H9 (cell line): Measurements from ENCODE around the gene HEYL. TPM values are rescaled to one million over a fixed set of nuclear protein-coding genes. Genes with fewer than 3 reads are reported as not detected.

Experiments
- DNase-seq: peaks from one replicate; pipeline ENCODE4 v3.0.0-alpha.2; 2017
- H2AFZ ChIP-seq: one replicate; pipeline ENCODE4 v1.6.1; 2013; ENCODE audit warnings: mild to moderate bottlenecking, low read length, control low read depth, moderate library complexity
- H2AK5ac ChIP-seq: 2 replicates; pipeline ENCODE4 v1.6.1; 2013; ENCODE audit warnings: low read length, control low read depth, mixed read lengths; ENCODE audit not compliant: insufficient read length
- H2BK120ac ChIP-seq: one replicate; pipeline ENCODE4 v1.6.1; 2013; ENCODE audit warnings: low read depth, mild to moderate bottlenecking, low read length, control low read depth, inconsistent platforms; ENCODE audit not compliant: poor library complexity, severe bottlenecking
- H2BK12ac ChIP-seq: 2 replicates; pipeline ENCODE4 v1.6.1; 2013; ENCODE audit warnings: low read length, control low read depth, mixed read lengths, low read depth; ENCODE audit not compliant: insufficient read length
- H2BK15ac ChIP-seq: 2 replicates; pipeline ENCODE4 v1.6.1; 2013; ENCODE audit warnings: low read depth, low read length, control low read depth
- H2BK20ac ChIP-seq: one replicate; pipeline ENCODE4 v1.6.1; 2013; ENCODE audit warnings: low read depth, mild to moderate bottlenecking, low read length, control low read depth, inconsistent platforms; ENCODE audit not compliant: poor library complexity, severe bottlenecking
- H2BK5ac ChIP-seq: 2 replicates; pipeline ENCODE4 v1.6.1; 2013; ENCODE audit warnings: low read length, control low read depth, mixed read lengths; ENCODE audit not compliant: insufficient read length
- H3K14ac ChIP-seq: 2 replicates; pipeline ENCODE4 v1.6.1; 2013; ENCODE audit warnings: low read length, control low read depth; ENCODE audit not compliant: insufficient read depth
- H3K18ac ChIP-seq: 2 replicates; pipeline ENCODE4 v1.6.1; 2013; ENCODE audit warnings: low read depth, mild to moderate bottlenecking, mixed read lengths, low read length, control low read depth; ENCODE audit not compliant: insufficient read length
- H3K23ac ChIP-seq: 2 replicates; pipeline ENCODE4 v1.6.1; 2013; ENCODE audit warnings: low read length, control low read depth, mixed read lengths, low read depth; ENCODE audit not compliant: insufficient read length
- H3K23me2 ChIP-seq: 2 replicates; pipeline ENCODE4 v1.6.1; 2013; ENCODE audit warnings: low read depth, mild to moderate bottlenecking, mixed read lengths, low read length, control low read depth; ENCODE audit not compliant: insufficient read length, poor library complexity, severe bottlenecking
- H3K27ac ChIP-seq: 2 replicates; pipeline ENCODE4 v1.5.1; 2013; ENCODE audit warnings: low read length, control low read depth, mixed read lengths, low read depth; ENCODE audit not compliant: insufficient read length
- H3K27me3 ChIP-seq: 2 replicates; pipeline ENCODE4 v1.6.1; 2013; ENCODE audit warnings: low read length, control low read depth, inconsistent platforms; ENCODE audit not compliant: insufficient read depth
- H3K4ac ChIP-seq: 2 replicates; pipeline ENCODE4 v1.6.1; 2013; ENCODE audit warnings: low read depth, mild to moderate bottlenecking, control low read depth, inconsistent platforms, low read length, moderate library complexity
- H3K4me1 ChIP-seq: 2 replicates; pipeline ENCODE4 v1.6.1; 2013; ENCODE audit warnings: low read length, control low read depth, inconsistent platforms; ENCODE audit not compliant: insufficient read depth
- H3K4me2 ChIP-seq: 2 replicates; pipeline ENCODE4 v1.6.1; 2013; ENCODE audit warnings: low read length, control low read depth, mixed read lengths; ENCODE audit not compliant: insufficient read length, insufficient read depth
- H3K56ac ChIP-seq: 2 replicates; pipeline ENCODE4 v1.6.1; 2013; ENCODE audit warnings: low read depth, mild to moderate bottlenecking, mixed read lengths, low read length, control low read depth; ENCODE audit not compliant: insufficient read length
- H3K79me1 ChIP-seq: 2 replicates; pipeline ENCODE4 v1.6.1; 2013; ENCODE audit warnings: low read depth, mild to moderate bottlenecking, moderate library complexity, low read length, control low read depth, inconsistent platforms; ENCODE audit not compliant: insufficient read depth, poor library complexity, severe bottlenecking
- H3K79me2 ChIP-seq: 2 replicates; pipeline ENCODE4 v1.6.1; 2013; ENCODE audit warnings: low read length, control low read depth, inconsistent platforms; ENCODE audit not compliant: insufficient read depth
- H3K9ac ChIP-seq: 2 replicates; pipeline ENCODE4 v1.6.1; 2013; ENCODE audit warnings: low read length, control low read depth, mixed read lengths; ENCODE audit not compliant: insufficient read length; ENCODE audit errors: extremely low read depth
- H3K9me3 ChIP-seq: one replicate; pipeline ENCODE4 v1.6.1; 2013; ENCODE audit warnings: low read depth, low read length, inconsistent platforms; ENCODE audit not compliant: control insufficient read depth
- H3T11ph ChIP-seq: one replicate; pipeline ENCODE4 v1.6.1; 2013; ENCODE audit warnings: mild to moderate bottlenecking, low read length, control low read depth, inconsistent platforms
- H4K20me1 ChIP-seq: one replicate; pipeline ENCODE4 v1.6.1; 2013; ENCODE audit not compliant: control insufficient read depth, insufficient read length, insufficient read depth
- H4K5ac ChIP-seq: 2 replicates; pipeline ENCODE4 v1.6.1; 2013; ENCODE audit warnings: low read depth, mild to moderate bottlenecking, mixed read lengths, low read length, control low read depth; ENCODE audit not compliant: insufficient read length
- H4K8ac ChIP-seq: replicated peaks from 2 replicates; pipeline ENCODE4 v1.6.1; 2013; ENCODE audit warnings: low read length, control low read depth, mixed read lengths, low read depth; ENCODE audit not compliant: insufficient read length
- H4K91ac ChIP-seq: 2 replicates; pipeline ENCODE4 v1.6.1; 2013; ENCODE audit warnings: low read depth, mild to moderate bottlenecking, moderate library complexity, mixed read lengths, low read length, control low read depth; ENCODE audit not compliant: insufficient read length
- H3K27ac Mint-ChIP-seq, 3 experiments: 2 replicates in 2 of 3; 3 replicates in 1 of 3; pipeline ENCODE4 v1.8.0; 2020 to 2021; ENCODE audit warnings: mixed read lengths in 3 of 3, mild to moderate bottlenecking in 1 of 3, moderate library complexity in 1 of 3
- H3K27me3 Mint-ChIP-seq: 2 replicates; pipeline ENCODE4 v1.8.0; 2021; ENCODE audit warnings: low read depth, mild to moderate bottlenecking, moderate library complexity, mixed read lengths
- H3K36me3 Mint-ChIP-seq, 3 experiments: 2 replicates in 2 of 3; 3 replicates in 1 of 3; pipeline ENCODE4 v1.8.0; 2020 to 2021; ENCODE audit warnings: low read depth in 3 of 3, mixed read lengths in 3 of 3; ENCODE audit not compliant: insufficient read depth in 1 of 3
- H3K4me1 Mint-ChIP-seq, 2 experiments: 2 replicates each; pipeline ENCODE4 v1.8.0; 2020; ENCODE audit warnings: mixed read lengths in 2 of 2
- H3K4me3 Mint-ChIP-seq, 2 experiments: 2 replicates in 1 of 2; 3 replicates in 1 of 2; pipeline ENCODE4 v1.8.0; 2020 to 2021; ENCODE audit warnings: mild to moderate bottlenecking in 2 of 2, mixed read lengths in 2 of 2, moderate library complexity in 1 of 2
- H3K9me3 Mint-ChIP-seq, 2 experiments: 2 replicates in 1 of 2; 3 replicates in 1 of 2; pipeline ENCODE4 v1.8.0; 2020; ENCODE audit warnings: mild to moderate bottlenecking in 2 of 2, mixed read lengths in 2 of 2, moderate library complexity in 1 of 2
- whole genome bisulfite sequencing: extraction: QIAGEN DNeasy Blood & Tissue Kit; methylation state at CpG from one replicate; pipeline ENCODE4 v1.1.7; 2013; ENCODE audit warnings: missing lambda C conversion rate, low lambda C conversion rate, mixed read lengths; ENCODE audit not compliant: insufficient read length; ENCODE audit errors: extremely low coverage; 5-methylcytosine and 5-hydroxymethylcytosine counted together
- total RNA-seq: library from RNA; stranded (reverse); gene quantifications from 2 replicates; pipeline ENCODE4 v1.2.1, GENCODE V29; 2021
- TF ChIP-seq, protein P1 (sequence below): fragments of 200-600 bp; sonication (generic); conservative IDR thresholded peaks from 3 replicates; pipeline ENCODE4 v1.8.0; 2021; ENCODE audit warnings: antibody characterized with exemption, mild to moderate bottlenecking

Gene HEYL
- total RNA-seq, 1 experiment from 2014 or later, result 1.9 TPM

- H3K79me2 ChIP-seq, result no peaks in the 10 kb centered on the region
- Mint-ChIP-seq H3K4me3 (no peak overlapping the region), H3K9me3 (no peaks in the 10 kb centered on the region; a peak in 3 of 5 replicates), H3K27me3 (peaks cover 98% of the 10 kb centered on the region), H3K36me3 (no peaks in the 10 kb centered on the region), H3K27ac (no peak overlapping the region), H3K4me1 (no peaks in the 10 kb centered on the region)
- H4K8ac ChIP-seq, result no peak overlapping the region
- no peak overlapping the region for H3K4me2 ChIP-seq
- H3T11ph ChIP-seq, result no peak overlapping the region
- H2BK20ac ChIP-seq, result no peak overlapping the region
- no peaks in the 10 kb centered on the region for H3K4me1 ChIP-seq
- no peak overlapping the region for H2BK12ac ChIP-seq
- H3K27me3 ChIP-seq, result peaks cover 77% of the 10 kb centered on the region
- no peaks in the 10 kb centered on the region for H3K9me3 ChIP-seq
- no peak overlapping the region for H4K5ac ChIP-seq
- H2BK120ac ChIP-seq, result no peak overlapping the region
- H2AK5ac ChIP-seq, result no peak overlapping the region
- H3K27ac ChIP-seq, result no peak overlapping the region
- no peak overlapping the region for H2BK15ac ChIP-seq
- no peak overlapping the region for H2BK5ac ChIP-seq
- H3K79me1 ChIP-seq, result no peaks in the 10 kb centered on the region
- no peak overlapping the region for H3K23ac ChIP-seq
- no peaks in the 10 kb centered on the region for H3K23me2 ChIP-seq
- no peak overlapping the region for H4K91ac ChIP-seq
- no peak for DNase-seq
- no peak overlapping the region for H2AFZ ChIP-seq
- WGBS, result no CpG with 5 or more reads among the region's 4 CpGs
- TF ChIP-seq, protein P1, sequence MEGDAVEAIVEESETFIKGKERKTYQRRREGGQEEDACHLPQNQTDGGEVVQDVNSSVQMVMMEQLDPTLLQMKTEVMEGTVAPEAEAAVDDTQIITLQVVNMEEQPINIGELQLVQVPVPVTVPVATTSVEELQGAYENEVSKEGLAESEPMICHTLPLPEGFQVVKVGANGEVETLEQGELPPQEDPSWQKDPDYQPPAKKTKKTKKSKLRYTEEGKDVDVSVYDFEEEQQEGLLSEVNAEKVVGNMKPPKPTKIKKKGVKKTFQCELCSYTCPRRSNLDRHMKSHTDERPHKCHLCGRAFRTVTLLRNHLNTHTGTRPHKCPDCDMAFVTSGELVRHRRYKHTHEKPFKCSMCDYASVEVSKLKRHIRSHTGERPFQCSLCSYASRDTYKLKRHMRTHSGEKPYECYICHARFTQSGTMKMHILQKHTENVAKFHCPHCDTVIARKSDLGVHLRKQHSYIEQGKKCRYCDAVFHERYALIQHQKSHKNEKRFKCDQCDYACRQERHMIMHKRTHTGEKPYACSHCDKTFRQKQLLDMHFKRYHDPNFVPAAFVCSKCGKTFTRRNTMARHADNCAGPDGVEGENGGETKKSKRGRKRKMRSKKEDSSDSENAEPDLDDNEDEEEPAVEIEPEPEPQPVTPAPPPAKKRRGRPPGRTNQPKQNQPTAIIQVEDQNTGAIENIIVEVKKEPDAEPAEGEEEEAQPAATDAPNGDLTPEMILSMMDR, result no peak
- H3K9ac ChIP-seq, result no peak overlapping the region
- H3K4ac ChIP-seq, result no peak overlapping the region
- H3K18ac ChIP-seq, result no peak overlapping the region
- no peak overlapping the region for H3K14ac ChIP-seq
- H3K56ac ChIP-seq, result no peak overlapping the region
- H4K20me1 ChIP-seq, result no peaks in the 10 kb centered on the region
Observed at GRCh38 chr1:39680751-39681150, 41.3 kb upstream of the HEYL start.
